ENCODE data around the gene SLC25A13. TPM values are rescaled to one million over a fixed set of nuclear protein-coding genes. Genes with fewer than 3 reads are reported as not detected.
"Not testable (repeated sequence)": the region's sequence is repeated elsewhere in the genome, so short reads cannot be mapped to it uniquely, and the experiment has no call there.

SLC25A13 gene
- polyA plus RNA-seq, 1 of the 3 experiments (the other 2 are of a cell fraction) = 16.0 TPM

DNA sequence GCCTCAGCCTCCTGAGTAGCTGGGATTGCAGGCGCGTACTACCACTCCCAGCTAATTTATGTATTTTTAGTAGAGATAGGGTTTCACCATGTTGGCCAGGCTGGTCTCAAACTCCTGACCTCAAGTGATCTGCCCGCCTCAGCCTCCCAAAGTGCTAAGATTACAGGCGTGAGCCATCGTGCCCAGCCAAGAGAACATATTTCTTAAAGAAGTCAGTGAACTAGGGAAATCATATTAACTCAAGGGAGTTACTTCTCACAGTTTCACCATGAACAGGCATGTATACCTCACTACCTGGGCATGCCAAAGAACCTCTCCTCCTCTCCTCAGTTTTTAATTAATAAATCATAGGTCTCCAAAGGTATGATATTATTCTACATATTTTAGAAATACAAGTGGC, 24.5 kb downstream of the SLC25A13 start:
- H3K4me1 ChIP-seq (ENCODE audit: control insufficient read depth in 1 of 2, insufficient read depth in 2 of 2, low read depth in 1 of 2, low read length in 1 of 2); H3K9me2 ChIP-seq; H3K9me3 ChIP-seq; H3K4me3 ChIP-seq (ENCODE audit: low read depth in 2 of 2, low read length in 1 of 2); H3K4me2 ChIP-seq; H3K27ac ChIP-seq (ENCODE audit: low read depth in 2 of 2, low read length in 1 of 2); H3F3A ChIP-seq (replicated peaks; ENCODE audit: insufficient read depth); H3K9ac ChIP-seq; H2AFZ ChIP-seq (ENCODE audit: low read depth); H3K27me3 ChIP-seq (ENCODE audit: insufficient read depth); DNase-seq: not testable (repeated sequence)
- peaks cover 28% of the 10 kb centered on the region for H4K20me1 ChIP-seq (ENCODE audit: insufficient read depth)
- ChIA-PET CTCF (interaction anchor here (0.9 to 1.4 kb wide), 2 partner anchors 10 to 22 kb away, joined by 3 to 5 read pairs; no protein-coding TSS in a partner anchor), POLR2A (interaction anchor here (0.7 kb wide), 1 partner anchor 42 kb away, joined by 4 read pairs; no protein-coding TSS in a partner anchor)
- peaks cover 9 to 15% of the 10 kb centered on the region in 2 experiments for H3K36me3 ChIP-seq (replicated peaks in 1 of 2; ENCODE audit: control insufficient read depth in 1 of 2, insufficient read depth in 2 of 2, low read length in 1 of 2)
- 99% methylated on average over 5 of the region's 5 CpGs for WGBS (ENCODE audit: low lambda C conversion rate)
- H3K79me2 ChIP-seq (ENCODE audit: insufficient read depth) = peaks cover 56% of the 10 kb centered on the region

DNA sequence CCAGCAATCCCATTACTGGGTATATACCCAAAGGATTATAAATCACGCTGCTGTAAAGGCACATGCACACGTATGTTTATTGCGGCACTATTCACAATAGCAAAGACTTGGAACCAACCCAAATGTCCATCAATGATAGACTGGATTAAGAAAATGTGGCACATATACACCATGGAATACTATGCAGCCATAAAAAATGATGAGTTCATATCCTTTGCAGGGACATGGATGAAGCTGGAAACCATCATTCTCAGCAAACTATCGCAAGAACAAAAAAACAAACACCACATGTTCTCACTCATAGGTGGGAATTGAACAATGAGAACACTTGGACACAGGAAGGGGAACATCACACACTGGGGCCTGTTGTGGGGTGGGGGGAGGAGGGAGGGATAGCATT, 28.0 kb downstream of the SLC25A13 start:
- H3K4me2 ChIP-seq; H2AFZ ChIP-seq (ENCODE audit: low read depth); H3K9me3 ChIP-seq; DNase-seq; H3K27me3 ChIP-seq (ENCODE audit: insufficient read depth); H3K9me2 ChIP-seq; CTCF ChIA-PET; H3K4me1 ChIP-seq (ENCODE audit: control insufficient read depth in 1 of 2, insufficient read depth in 2 of 2, low read depth in 1 of 2, low read length in 1 of 2); H3K27ac ChIP-seq (ENCODE audit: low read depth in 2 of 2, low read length in 1 of 2); H4K20me1 ChIP-seq (ENCODE audit: insufficient read depth); H3K4me3 ChIP-seq (ENCODE audit: low read depth in 2 of 2, low read length in 1 of 2); POLR2A ChIA-PET; H3F3A ChIP-seq (replicated peaks; ENCODE audit: insufficient read depth); H3K9ac ChIP-seq: not testable (repeated sequence)
- WGBS (ENCODE audit: low lambda C conversion rate) = 93% methylated on average over 4 of the region's 4 CpGs
- Histone ChIP-seq H3K79me2 (ENCODE audit: insufficient read depth) (peaks cover 43% of the 10 kb centered on the region), H3K36me3 (replicated peaks in 1 of 2; ENCODE audit: control insufficient read depth in 1 of 2, insufficient read depth in 2 of 2, low read length in 1 of 2) (peaks cover 9 to 18% of the 10 kb centered on the region in 2 experiments)

DNA sequence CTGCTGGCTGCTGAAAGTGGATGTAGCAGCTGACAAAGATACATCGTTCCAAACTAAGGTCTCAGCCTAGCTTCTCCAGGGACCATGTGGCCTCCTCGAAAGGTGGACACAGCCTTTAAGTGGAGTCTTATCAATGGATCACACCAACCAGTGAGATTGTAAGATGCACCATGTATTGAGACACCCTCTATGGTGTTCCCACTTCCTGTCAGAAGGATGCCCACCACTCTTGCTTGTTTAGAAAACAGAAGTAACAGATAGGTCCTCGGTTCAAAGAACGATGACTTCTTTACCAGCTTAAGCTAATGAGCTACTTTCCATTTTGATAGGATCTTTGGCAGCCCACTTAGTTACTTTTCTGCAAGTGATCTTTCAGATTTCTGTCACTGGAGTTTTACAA, 34.3 kb downstream of the SLC25A13 start:
- no peak overlapping the region for H3K4me2 ChIP-seq
- peaks cover 0 to 3% of the 10 kb centered on the region in 2 experiments for H3K36me3 ChIP-seq (replicated peaks in 1 of 2; ENCODE audit: control insufficient read depth in 1 of 2, insufficient read depth in 2 of 2, low read length in 1 of 2)
- H3K27me3 ChIP-seq (ENCODE audit: insufficient read depth) = no peaks in the 10 kb centered on the region
- TF ChIP-seq CHD2 (IDR thresholded peaks at IDR 0.05; ENCODE audit: low read length, partially characterized antibody) = no peak
- TF ChIP-seq, protein P1, sequence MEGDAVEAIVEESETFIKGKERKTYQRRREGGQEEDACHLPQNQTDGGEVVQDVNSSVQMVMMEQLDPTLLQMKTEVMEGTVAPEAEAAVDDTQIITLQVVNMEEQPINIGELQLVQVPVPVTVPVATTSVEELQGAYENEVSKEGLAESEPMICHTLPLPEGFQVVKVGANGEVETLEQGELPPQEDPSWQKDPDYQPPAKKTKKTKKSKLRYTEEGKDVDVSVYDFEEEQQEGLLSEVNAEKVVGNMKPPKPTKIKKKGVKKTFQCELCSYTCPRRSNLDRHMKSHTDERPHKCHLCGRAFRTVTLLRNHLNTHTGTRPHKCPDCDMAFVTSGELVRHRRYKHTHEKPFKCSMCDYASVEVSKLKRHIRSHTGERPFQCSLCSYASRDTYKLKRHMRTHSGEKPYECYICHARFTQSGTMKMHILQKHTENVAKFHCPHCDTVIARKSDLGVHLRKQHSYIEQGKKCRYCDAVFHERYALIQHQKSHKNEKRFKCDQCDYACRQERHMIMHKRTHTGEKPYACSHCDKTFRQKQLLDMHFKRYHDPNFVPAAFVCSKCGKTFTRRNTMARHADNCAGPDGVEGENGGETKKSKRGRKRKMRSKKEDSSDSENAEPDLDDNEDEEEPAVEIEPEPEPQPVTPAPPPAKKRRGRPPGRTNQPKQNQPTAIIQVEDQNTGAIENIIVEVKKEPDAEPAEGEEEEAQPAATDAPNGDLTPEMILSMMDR (IDR thresholded peaks at IDR 0.05) = no peak
- no peak for TF ChIP-seq TCF12 (IDR thresholded peaks at IDR 0.05)
- no peak for TF ChIP-seq RCOR1 (IDR thresholded peaks at IDR 0.05; ENCODE audit: low read length)
- TF ChIP-seq, protein P2, sequence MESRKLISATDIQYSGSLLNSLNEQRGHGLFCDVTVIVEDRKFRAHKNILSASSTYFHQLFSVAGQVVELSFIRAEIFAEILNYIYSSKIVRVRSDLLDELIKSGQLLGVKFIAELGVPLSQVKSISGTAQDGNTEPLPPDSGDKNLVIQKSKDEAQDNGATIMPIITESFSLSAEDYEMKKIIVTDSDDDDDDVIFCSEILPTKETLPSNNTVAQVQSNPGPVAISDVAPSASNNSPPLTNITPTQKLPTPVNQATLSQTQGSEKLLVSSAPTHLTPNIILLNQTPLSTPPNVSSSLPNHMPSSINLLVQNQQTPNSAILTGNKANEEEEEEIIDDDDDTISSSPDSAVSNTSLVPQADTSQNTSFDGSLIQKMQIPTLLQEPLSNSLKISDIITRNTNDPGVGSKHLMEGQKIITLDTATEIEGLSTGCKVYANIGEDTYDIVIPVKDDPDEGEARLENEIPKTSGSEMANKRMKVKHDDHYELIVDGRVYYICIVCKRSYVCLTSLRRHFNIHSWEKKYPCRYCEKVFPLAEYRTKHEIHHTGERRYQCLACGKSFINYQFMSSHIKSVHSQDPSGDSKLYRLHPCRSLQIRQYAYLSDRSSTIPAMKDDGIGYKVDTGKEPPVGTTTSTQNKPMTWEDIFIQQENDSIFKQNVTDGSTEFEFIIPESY (IDR thresholded peaks at IDR 0.05; ENCODE audit: borderline replicate concordance, low read depth) = no peak
- TF ChIP-seq, protein P3, sequence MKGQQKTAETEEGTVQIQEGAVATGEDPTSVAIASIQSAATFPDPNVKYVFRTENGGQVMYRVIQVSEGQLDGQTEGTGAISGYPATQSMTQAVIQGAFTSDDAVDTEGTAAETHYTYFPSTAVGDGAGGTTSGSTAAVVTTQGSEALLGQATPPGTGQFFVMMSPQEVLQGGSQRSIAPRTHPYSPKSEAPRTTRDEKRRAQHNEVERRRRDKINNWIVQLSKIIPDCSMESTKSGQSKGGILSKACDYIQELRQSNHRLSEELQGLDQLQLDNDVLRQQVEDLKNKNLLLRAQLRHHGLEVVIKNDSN (IDR thresholded peaks at IDR 0.05; ENCODE audit: borderline replicate concordance, low read depth) = no peak
- no peak for TF ChIP-seq YY1 (IDR thresholded peaks at IDR 0.05; ENCODE audit: low read depth)
- no peak for TF ChIP-seq MXI1 (IDR thresholded peaks at IDR 0.05; ENCODE audit: low read depth, low read length)
- no peak for TF ChIP-seq TAF1 (IDR thresholded peaks at IDR 0.05; ENCODE audit: borderline replicate concordance, low read depth, low read length)
- TF ChIP-seq RFX5 (IDR thresholded peaks at IDR 0.05; ENCODE audit: low read length) = no peak
- no peak for TF ChIP-seq FOXM1 (IDR thresholded peaks at IDR 0.05; ENCODE audit: low read depth)
- TF ChIP-seq NRF1 (IDR thresholded peaks at IDR 0.05; ENCODE audit: low read depth, low read length) = no peak
- no peak for TF ChIP-seq POLR2AphosphoS5 (IDR thresholded peaks at IDR 0.05; ENCODE audit: low read depth, low read length)
- TF ChIP-seq FOXJ3 (CRISPR knock-in tag; IDR thresholded peaks at IDR 0.05) = no peak
- no peak overlapping the region for H3K27ac ChIP-seq (ENCODE audit: low read depth in 2 of 2, low read length in 1 of 2)
- H3F3A ChIP-seq (replicated peaks; ENCODE audit: insufficient read depth) = no peaks in the 10 kb centered on the region
- H3K9me3 ChIP-seq = no peaks in the 10 kb centered on the region
- ChIA-PET POLR2A (interaction anchor here (0.6 kb wide), 1 partner anchor 37 kb away, joined by 3 read pairs; no protein-coding TSS in a partner anchor), CTCF (interaction anchor here (0.8 to 1.2 kb wide), 2 partner anchors 9 to 10 kb away, joined by 3 to 4 read pairs; no protein-coding TSS in a partner anchor)
- 91% methylated on average over 4 of the region's 4 CpGs for WGBS (ENCODE audit: low lambda C conversion rate)
- no peak for DNase-seq
- H4K20me1 ChIP-seq (ENCODE audit: insufficient read depth) = 0 out of 2 replicates have a peak, but pooled peaks cover 14% of the 10 kb centered on the region
- no peaks in the 10 kb centered on the region for H3K9me2 ChIP-seq
- peaks cover 47% of the 10 kb centered on the region for H3K79me2 ChIP-seq (ENCODE audit: insufficient read depth)
- H2AFZ ChIP-seq (ENCODE audit: low read depth) = no peak overlapping the region
- H3K9ac ChIP-seq = no peak overlapping the region
- no peaks in the 10 kb centered on the region; a peak in 1 of 4 replicates for H3K4me1 ChIP-seq (ENCODE audit: control insufficient read depth in 1 of 2, insufficient read depth in 2 of 2, low read depth in 1 of 2, low read length in 1 of 2)
- H3K4me3 ChIP-seq (ENCODE audit: low read depth in 2 of 2, low read length in 1 of 2) = no peak overlapping the region
